HL-60 (cell line): Measurements from ENCODE around the gene ATG4A.

Experiments used
- DNase-seq, 2 experiments: peaks; one replicate each; pipeline ENCODE4 v3.0.0-alpha.2; 2010 to 2020; ENCODE audit warnings: low read depth in 1 of 2, low spot score in 1 of 2
- H3K27ac ChIP-seq: fragments of 250-450 bp; sonication (Bioruptor Pico); replicated peaks from 2 replicates; pipeline ENCODE4 v1.5.1; 2020; ENCODE audit warnings: mild to moderate bottlenecking, moderate library complexity
- H3K27me3 ChIP-seq: fragments of 250-450 bp; sonication (Bioruptor Pico); 2 replicates; pipeline ENCODE4 v1.5.1; 2021; ENCODE audit warnings: mild to moderate bottlenecking, moderate library complexity; ENCODE audit not compliant: insufficient read depth, poor library complexity, severe bottlenecking
- H3K4me3 ChIP-seq: replicated peaks from 2 replicates; pipeline ENCODE4 v1.5.1; 2011; ENCODE audit warnings: mild to moderate bottlenecking, control low read depth, low read length; ENCODE audit not compliant: insufficient read depth
- CTCF ChIP-seq: IDR thresholded peaks from one replicate; pipeline ENCODE4 v1.5.1; 2011; ENCODE audit warnings: low read length, control low read depth, inconsistent platforms; ENCODE audit not compliant: insufficient read depth
- GABPA ChIP-seq: IDR thresholded peaks from 2 replicates; pipeline ENCODE4 v1.6.1; 2012; ENCODE audit warnings: low read depth
- POLR2AphosphoS5 ChIP-seq: IDR thresholded peaks from 2 replicates; pipeline ENCODE4 v1.6.1; 2012; ENCODE audit warnings: low read depth
- REST ChIP-seq: IDR thresholded peaks from 2 replicates; pipeline ENCODE4 v1.6.1; 2012; ENCODE audit warnings: low read depth; ENCODE audit not compliant: insufficient replicate concordance
- SPI1 ChIP-seq: IDR thresholded peaks from 2 replicates; pipeline ENCODE4 v1.6.1; 2012; ENCODE audit warnings: low read depth, mild to moderate bottlenecking, borderline replicate concordance

Gene ATG4A

GRCh38 chrX:108148524-108148923, 56.9 kb downstream of the ATG4A start:
- H3K27me3 ChIP-seq, result no peaks in the 10 kb centered on the region
- no peak for DNase-seq
- TF ChIP-seq SPI1, result no peak
- TF ChIP-seq GABPA, result no peak
- no peak for TF ChIP-seq POLR2AphosphoS5
- no peak for TF ChIP-seq CTCF
- no peak for TF ChIP-seq REST
- H3K4me3 ChIP-seq, result no peak overlapping the region
- H3K27ac ChIP-seq, result no peak overlapping the region

GRCh38 chrX:108156082-108156481, 64.5 kb downstream of the ATG4A start:
- H3K27me3 ChIP-seq, result no peaks in the 10 kb centered on the region
- TF ChIP-seq GABPA, result no peak
- no peak for TF ChIP-seq POLR2AphosphoS5
- TF ChIP-seq REST, result no peak
- TF ChIP-seq SPI1, result no peak
- no peak for TF ChIP-seq CTCF
- no peak for DNase-seq
- no peak overlapping the region for H3K4me3 ChIP-seq
- no peak overlapping the region for H3K27ac ChIP-seq

DNA sequence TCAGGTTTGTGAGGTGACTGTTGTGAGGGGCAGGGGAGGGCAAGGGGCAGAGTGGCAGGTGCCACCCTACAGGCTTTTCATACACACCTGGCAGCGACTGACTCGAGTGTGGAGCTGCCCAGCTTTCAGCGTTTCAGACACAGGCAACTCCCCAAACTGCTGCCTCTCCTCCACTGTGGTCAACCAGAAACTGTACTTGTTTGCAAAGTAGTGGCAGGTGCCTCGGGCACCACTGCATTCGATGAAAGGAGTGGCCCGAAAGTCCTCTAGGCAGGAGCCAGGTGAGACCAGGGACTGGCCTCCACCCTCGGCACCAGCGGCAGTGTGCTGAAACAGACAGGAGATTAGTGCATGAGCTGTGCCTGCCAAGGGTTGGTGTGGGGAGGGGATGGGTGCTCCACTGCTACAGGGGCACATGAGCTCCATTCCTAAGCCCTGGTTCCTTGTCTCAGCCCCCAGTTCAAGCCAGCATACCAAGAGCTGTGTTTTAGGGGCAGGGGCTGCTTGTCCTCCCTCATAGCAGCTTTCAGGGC, 65.4 kb downstream of the ATG4A start:
- Histone ChIP-seq H3K27me3 (no peaks in the 10 kb centered on the region), H3K4me3 (no peak overlapping the region), H3K27ac (no peak overlapping the region)
- no peak for DNase-seq
- TF ChIP-seq POLR2AphosphoS5 (no peak), SPI1 (no peak), REST (no peak), CTCF (no peak), GABPA (no peak)
